ENCODE measurements around the gene FGF2.

Gene FGF2

DNA sequence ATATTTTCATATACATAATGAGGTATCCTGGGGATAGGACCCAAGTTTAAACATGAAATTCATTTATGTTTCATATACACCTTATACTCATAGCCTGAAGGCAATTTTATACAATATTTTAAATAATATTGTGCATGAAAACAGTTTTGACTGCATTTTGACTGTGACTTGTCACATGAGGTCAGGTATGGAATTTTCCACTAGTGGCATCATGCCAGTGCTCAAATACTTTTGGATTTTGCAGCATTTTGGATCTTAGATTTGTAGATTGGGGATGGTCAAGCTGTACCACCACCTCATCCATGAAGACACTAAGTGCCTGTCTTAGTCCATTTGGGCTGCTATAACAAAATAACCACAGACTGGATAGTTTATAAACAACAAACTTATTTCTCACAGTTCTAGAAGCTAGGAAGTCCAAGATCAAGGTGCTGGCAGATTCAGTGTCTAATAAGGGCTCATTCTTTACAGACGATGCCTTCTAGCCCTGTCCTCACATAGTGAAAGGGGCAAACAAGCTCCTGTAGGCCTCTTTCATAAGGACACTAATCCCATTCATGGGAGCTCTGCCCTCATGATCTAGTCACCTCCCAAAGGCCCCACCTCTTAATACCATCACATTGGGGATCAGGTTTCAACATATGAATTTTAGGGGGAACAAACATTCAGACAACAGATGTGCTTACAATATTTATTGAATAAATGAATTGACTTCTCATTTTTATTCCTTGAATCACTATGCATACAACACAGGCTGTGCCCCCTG lies 86.4 kb downstream of the FGF2 start:
- Histone ChIP-seq H3K9me2 (replicated peaks; ENCODE audit: insufficient read depth, low read length) (no peaks in the 10 kb centered on the region), H3K79me2 (ENCODE audit: insufficient read depth, low read length) (no peaks in the 10 kb centered on the region), H3K9ac (ENCODE audit: low read length) (no peak overlapping the region), H3K4me3 (ENCODE audit: insufficient read depth, low read length, poor library complexity, severe bottlenecking) (no peak overlapping the region), H4K20me1 (ENCODE audit: low read depth, low read length) (no peaks in the 10 kb centered on the region), H3K27me3 (ENCODE audit: low read length) (no peaks in the 10 kb centered on the region), H3K36me3 (ENCODE audit: low read length) (no peaks in the 10 kb centered on the region), H3K4me2 (ENCODE audit: low read depth, low read length, poor library complexity, severe bottlenecking) (no peak overlapping the region), H2AFZ (ENCODE audit: low read depth, low read length, severe bottlenecking) (no peak overlapping the region), H3F3A (ENCODE audit: insufficient read depth) (no peaks in the 10 kb centered on the region), H3K27ac (ENCODE audit: low read depth, low read length) (no peak overlapping the region), H3K9me3 (ENCODE audit: insufficient read depth, low read length) (no peaks in the 10 kb centered on the region)
- TF ChIP-seq EZH2phosphoT487 (conservative IDR thresholded peaks at IDR 0.05; ENCODE audit: low read length), result no peak
- TF ChIP-seq, protein P1, sequence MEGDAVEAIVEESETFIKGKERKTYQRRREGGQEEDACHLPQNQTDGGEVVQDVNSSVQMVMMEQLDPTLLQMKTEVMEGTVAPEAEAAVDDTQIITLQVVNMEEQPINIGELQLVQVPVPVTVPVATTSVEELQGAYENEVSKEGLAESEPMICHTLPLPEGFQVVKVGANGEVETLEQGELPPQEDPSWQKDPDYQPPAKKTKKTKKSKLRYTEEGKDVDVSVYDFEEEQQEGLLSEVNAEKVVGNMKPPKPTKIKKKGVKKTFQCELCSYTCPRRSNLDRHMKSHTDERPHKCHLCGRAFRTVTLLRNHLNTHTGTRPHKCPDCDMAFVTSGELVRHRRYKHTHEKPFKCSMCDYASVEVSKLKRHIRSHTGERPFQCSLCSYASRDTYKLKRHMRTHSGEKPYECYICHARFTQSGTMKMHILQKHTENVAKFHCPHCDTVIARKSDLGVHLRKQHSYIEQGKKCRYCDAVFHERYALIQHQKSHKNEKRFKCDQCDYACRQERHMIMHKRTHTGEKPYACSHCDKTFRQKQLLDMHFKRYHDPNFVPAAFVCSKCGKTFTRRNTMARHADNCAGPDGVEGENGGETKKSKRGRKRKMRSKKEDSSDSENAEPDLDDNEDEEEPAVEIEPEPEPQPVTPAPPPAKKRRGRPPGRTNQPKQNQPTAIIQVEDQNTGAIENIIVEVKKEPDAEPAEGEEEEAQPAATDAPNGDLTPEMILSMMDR (IDR thresholded peaks at IDR 0.05; ENCODE audit: insufficient read depth, low read length, poor library complexity, severe bottlenecking), result no peak

DNA sequence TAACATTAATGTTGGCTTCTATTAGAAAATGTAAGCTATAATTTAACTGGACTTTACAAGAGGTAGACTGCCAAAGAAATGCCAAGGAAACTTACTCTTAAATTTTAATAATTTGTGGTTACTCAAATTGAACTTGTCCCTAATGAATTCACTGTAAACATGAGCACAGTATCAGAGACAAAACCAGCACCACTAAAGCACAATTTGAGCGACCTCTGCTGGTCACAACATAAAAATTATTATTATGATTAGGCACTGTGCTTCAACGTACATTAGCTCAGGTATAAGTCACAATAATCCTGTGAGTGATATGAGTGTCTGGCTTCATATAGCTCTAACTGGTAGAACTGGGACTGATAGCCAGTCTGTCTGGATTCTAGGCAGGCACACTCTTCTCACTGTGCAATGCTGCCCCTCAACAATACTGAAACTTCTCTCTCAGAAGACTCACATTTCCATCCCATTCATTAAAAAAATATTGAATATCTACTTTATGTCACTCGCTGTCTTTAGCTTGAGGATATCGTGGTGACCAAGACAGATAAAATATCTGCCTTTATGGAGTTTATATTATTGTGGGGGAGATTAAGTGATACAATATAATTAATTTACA lies 87.8 kb downstream of the FGF2 start:
- H3K27me3 ChIP-seq (ENCODE audit: low read length), result no peaks in the 10 kb centered on the region
- H3K36me3 ChIP-seq (ENCODE audit: low read length), result no peaks in the 10 kb centered on the region
- no peaks in the 10 kb centered on the region for H3K9me3 ChIP-seq (ENCODE audit: insufficient read depth, low read length)
- no peak overlapping the region for H3K4me3 ChIP-seq (ENCODE audit: insufficient read depth, low read length, poor library complexity, severe bottlenecking)
- TF ChIP-seq, protein P1 (IDR thresholded peaks at IDR 0.05; ENCODE audit: insufficient read depth, low read length, poor library complexity, severe bottlenecking), result no peak
- no peak for TF ChIP-seq EZH2phosphoT487 (conservative IDR thresholded peaks at IDR 0.05; ENCODE audit: low read length)
- no peaks in the 10 kb centered on the region for H3F3A ChIP-seq (ENCODE audit: insufficient read depth)
- no peak overlapping the region for H2AFZ ChIP-seq (ENCODE audit: low read depth, low read length, severe bottlenecking)
- H4K20me1 ChIP-seq (ENCODE audit: low read depth, low read length), result no peaks in the 10 kb centered on the region
- H3K9me2 ChIP-seq (replicated peaks; ENCODE audit: insufficient read depth, low read length), result no peaks in the 10 kb centered on the region
- H3K79me2 ChIP-seq (ENCODE audit: insufficient read depth, low read length), result no peaks in the 10 kb centered on the region
- no peak overlapping the region for H3K9ac ChIP-seq (ENCODE audit: low read length)
- no peak overlapping the region for H3K4me2 ChIP-seq (ENCODE audit: low read depth, low read length, poor library complexity, severe bottlenecking)
- no peak overlapping the region for H3K27ac ChIP-seq (ENCODE audit: low read depth, low read length)

DNA sequence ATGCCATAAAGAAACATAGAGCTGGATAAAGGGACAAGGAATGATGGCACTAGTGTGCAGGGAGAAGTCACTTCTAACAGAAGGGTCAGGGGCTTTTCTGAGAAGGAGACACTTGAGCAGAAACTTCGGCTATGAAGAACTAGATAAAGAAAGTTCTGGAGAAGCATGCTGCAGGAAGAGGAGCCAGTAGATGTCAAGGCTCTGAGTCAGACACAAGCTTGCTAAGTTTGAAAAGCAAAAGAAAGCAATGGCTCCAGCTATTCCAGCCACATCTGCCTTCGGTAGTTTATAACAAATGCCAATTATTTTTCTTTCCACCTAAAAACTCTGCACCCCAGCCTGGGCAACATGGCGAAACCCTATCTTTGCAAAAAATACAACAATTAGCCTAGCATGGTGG lies 88.3 kb downstream of the FGF2 start:
- H3K9ac ChIP-seq (ENCODE audit: low read length), result no peak overlapping the region
- no peak overlapping the region for H3K27ac ChIP-seq (ENCODE audit: low read depth, low read length)
- no peak overlapping the region for H3K4me2 ChIP-seq (ENCODE audit: low read depth, low read length, poor library complexity, severe bottlenecking)

More for the DNA sequence above, 88.3 kb downstream of the FGF2 start:
- no peak for TF ChIP-seq EZH2phosphoT487 (conservative IDR thresholded peaks at IDR 0.05; ENCODE audit: low read length)
- TF ChIP-seq, protein P1 (IDR thresholded peaks at IDR 0.05; ENCODE audit: insufficient read depth, low read length, poor library complexity, severe bottlenecking), result no peak
- H4K20me1 ChIP-seq (ENCODE audit: low read depth, low read length), result no peaks in the 10 kb centered on the region
- no peaks in the 10 kb centered on the region for H3K9me2 ChIP-seq (replicated peaks; ENCODE audit: insufficient read depth, low read length)
- H3K9me3 ChIP-seq (ENCODE audit: insufficient read depth, low read length), result no peaks in the 10 kb centered on the region
- H3K4me3 ChIP-seq (ENCODE audit: insufficient read depth, low read length, poor library complexity, severe bottlenecking), result no peak overlapping the region
- no peaks in the 10 kb centered on the region for H3K36me3 ChIP-seq (ENCODE audit: low read length)
- no peaks in the 10 kb centered on the region for H3K27me3 ChIP-seq (ENCODE audit: low read length)
- no peak overlapping the region for H2AFZ ChIP-seq (ENCODE audit: low read depth, low read length, severe bottlenecking)
- no peaks in the 10 kb centered on the region for H3F3A ChIP-seq (ENCODE audit: insufficient read depth)
- no peaks in the 10 kb centered on the region for H3K79me2 ChIP-seq (ENCODE audit: insufficient read depth, low read length)

Measured in SU-DHL-6 (cell line).